Colonic mucosa (tissue), 4 donors: ENCODE measurements around the gene NDUFS7. TPM values are rescaled to one million over a fixed set of nuclear protein-coding genes. Genes with fewer than 3 reads are reported as not detected.

ENCODE experiments used
- DNase-seq: peaks from one replicate; pipeline ENCODE4 v3.0.0-alpha.2; 2020
- H3K27ac ChIP-seq: fragments of 200-600 bp; one replicate; pipeline ENCODE4 v1.8.0; 2021
- H3K27me3 ChIP-seq: fragments of 200-600 bp; one replicate; pipeline ENCODE4 v1.8.0; 2021
- H3K36me3 ChIP-seq: fragments of 200-600 bp; one replicate; pipeline ENCODE4 v1.8.0; 2021
- H3K4me1 ChIP-seq: fragments of 200-600 bp; one replicate; pipeline ENCODE4 v1.8.0; 2021; ENCODE audit warnings: mild to moderate bottlenecking
- H3K4me3 ChIP-seq: fragments of 200-600 bp; one replicate; pipeline ENCODE4 v1.8.0; 2021
- H3K9ac ChIP-seq, 2 donors: one replicate each; pipeline ENCODE4 v1.7.0; 2013; ENCODE audit warnings: control low read depth in 2 of 2, low read depth in 2 of 2, low read length in 2 of 2
- H3K9me3 ChIP-seq: fragments of 200-600 bp; one replicate; pipeline ENCODE4 v1.8.0; 2021
- intact Hi-C: fragments of 100-400 bp; cut with DNase I; formaldehyde crosslinking; loops from one replicate; pipeline ENCODE4 v1.14.1; 2022
- total RNA-seq, 2 donors: library from RNA; stranded (reverse); fragmentation: NEBNext Ultra II Directional in 1 of 2; extraction: Animal tissue kit (Norgen Biotek cat#: 25700) in 1 of 2; gene quantifications; one replicate each; pipeline ENCODE4 v1.2.1, GENCODE V29; 2021
- TF ChIP-seq, protein P1 (sequence below): fragments of 200-600 bp; IDR thresholded peaks from one replicate; pipeline ENCODE4 v1.8.0; 2022; ENCODE audit warnings: antibody characterized with exemption, mild to moderate bottlenecking
- donor health status: healthy.
- donor health status: DM: no; HTN: no; CAD: no.
- donor health status: DM: no; HTN: no; CAD: no.

Gene NDUFS7
- total RNA-seq, 2 donors from 2014 or later = 192 to 244 TPM

DNA sequence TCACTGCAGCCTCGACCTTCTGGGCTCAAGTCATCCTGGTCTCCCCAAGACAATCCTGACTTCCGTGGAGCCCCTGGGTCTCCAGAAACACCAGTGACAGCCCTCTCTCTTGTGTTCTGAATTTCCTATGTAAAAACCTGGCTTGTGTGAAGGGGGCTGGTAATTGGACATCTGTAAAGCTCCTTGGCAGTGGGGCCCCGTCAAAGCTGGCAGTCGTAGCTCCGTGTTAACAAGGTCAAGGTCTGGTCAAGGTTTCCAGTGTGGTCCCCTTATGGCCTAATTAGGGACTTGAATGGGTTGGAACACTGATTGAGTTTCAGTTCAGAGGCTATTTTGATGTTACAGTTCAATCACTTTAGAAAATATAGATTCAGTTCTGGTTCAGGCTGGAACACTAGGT lies 32.8 kb upstream of the NDUFS7 start:
- no peak for DNase-seq
- intact Hi-C loops = no loop called here
- no peaks in the 10 kb centered on the region for H3K4me1 ChIP-seq
- H3K27me3 ChIP-seq = no peaks in the 10 kb centered on the region
- no peak overlapping the region for H3K27ac ChIP-seq
- H3K4me3 ChIP-seq = no peak overlapping the region
- no peaks in the 10 kb centered on the region for H3K36me3 ChIP-seq
- no peak overlapping the region for H3K9ac ChIP-seq
- H3K9me3 ChIP-seq = no peaks in the 10 kb centered on the region
- TF ChIP-seq, protein P1, sequence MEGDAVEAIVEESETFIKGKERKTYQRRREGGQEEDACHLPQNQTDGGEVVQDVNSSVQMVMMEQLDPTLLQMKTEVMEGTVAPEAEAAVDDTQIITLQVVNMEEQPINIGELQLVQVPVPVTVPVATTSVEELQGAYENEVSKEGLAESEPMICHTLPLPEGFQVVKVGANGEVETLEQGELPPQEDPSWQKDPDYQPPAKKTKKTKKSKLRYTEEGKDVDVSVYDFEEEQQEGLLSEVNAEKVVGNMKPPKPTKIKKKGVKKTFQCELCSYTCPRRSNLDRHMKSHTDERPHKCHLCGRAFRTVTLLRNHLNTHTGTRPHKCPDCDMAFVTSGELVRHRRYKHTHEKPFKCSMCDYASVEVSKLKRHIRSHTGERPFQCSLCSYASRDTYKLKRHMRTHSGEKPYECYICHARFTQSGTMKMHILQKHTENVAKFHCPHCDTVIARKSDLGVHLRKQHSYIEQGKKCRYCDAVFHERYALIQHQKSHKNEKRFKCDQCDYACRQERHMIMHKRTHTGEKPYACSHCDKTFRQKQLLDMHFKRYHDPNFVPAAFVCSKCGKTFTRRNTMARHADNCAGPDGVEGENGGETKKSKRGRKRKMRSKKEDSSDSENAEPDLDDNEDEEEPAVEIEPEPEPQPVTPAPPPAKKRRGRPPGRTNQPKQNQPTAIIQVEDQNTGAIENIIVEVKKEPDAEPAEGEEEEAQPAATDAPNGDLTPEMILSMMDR = no peak

DNA sequence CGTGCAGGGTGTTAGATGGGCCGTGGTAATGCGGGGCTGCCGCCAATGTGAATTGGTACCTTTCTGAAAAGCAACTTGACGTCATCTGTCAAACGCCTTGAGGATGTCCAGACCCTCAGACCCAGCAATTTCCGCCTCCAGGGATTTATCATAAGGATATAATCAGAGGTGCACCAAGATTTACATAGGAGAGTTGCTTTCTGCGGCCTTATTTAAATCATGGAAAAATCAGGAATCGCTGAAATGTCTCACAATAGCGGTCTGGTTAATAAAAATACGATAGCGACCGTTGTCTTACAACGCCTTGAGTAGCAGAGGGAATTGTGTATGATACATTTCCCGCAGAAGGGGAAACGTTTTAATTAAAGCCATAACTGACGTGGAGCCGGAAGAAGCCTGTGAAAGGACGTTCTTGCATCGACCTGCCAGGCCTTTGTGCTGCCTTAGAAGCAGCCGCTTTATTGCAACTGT lies 32.3 kb upstream of the NDUFS7 start:
- no peaks in the 10 kb centered on the region for H3K9me3 ChIP-seq
- H3K27ac ChIP-seq = no peak overlapping the region
- H3K27me3 ChIP-seq = no peaks in the 10 kb centered on the region
- no peak overlapping the region for H3K9ac ChIP-seq
- TF ChIP-seq, protein P1 = no peak
- no peak overlapping the region for H3K4me3 ChIP-seq
- no peaks in the 10 kb centered on the region for H3K36me3 ChIP-seq
- no peak for DNase-seq
- H3K4me1 ChIP-seq = no peaks in the 10 kb centered on the region
- intact Hi-C loops = no loop called here

DNA sequence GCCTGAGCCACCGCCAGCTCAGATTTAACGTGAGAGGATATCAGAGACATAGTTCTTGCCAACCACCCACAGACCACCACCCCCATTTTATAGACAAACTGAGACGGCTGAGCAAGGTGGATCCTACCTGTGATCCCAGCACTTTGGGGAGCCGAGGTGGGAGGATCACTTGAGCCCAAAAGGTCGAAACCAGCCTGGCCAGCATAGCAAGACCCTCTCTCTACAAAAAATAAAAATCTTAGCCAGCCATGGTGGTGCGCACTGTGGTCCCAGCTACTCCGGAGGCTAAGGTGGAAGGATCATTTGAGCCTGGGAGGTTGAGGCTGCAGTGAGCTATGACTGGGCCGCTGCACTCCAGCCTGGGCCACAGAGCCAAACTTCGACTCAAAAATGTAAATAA lies 30.6 kb upstream of the NDUFS7 start:
- Histone ChIP-seq H3K9me3 (no peaks in the 10 kb centered on the region), H3K4me3 (no peak overlapping the region), H3K9ac (no peak overlapping the region), H3K36me3 (no peaks in the 10 kb centered on the region), H3K4me1 (no peaks in the 10 kb centered on the region), H3K27me3 (no peaks in the 10 kb centered on the region), H3K27ac (no peak overlapping the region)
- no peak for DNase-seq
- intact Hi-C loops = no loop called here
- TF ChIP-seq, protein P1 = no peak

DNA sequence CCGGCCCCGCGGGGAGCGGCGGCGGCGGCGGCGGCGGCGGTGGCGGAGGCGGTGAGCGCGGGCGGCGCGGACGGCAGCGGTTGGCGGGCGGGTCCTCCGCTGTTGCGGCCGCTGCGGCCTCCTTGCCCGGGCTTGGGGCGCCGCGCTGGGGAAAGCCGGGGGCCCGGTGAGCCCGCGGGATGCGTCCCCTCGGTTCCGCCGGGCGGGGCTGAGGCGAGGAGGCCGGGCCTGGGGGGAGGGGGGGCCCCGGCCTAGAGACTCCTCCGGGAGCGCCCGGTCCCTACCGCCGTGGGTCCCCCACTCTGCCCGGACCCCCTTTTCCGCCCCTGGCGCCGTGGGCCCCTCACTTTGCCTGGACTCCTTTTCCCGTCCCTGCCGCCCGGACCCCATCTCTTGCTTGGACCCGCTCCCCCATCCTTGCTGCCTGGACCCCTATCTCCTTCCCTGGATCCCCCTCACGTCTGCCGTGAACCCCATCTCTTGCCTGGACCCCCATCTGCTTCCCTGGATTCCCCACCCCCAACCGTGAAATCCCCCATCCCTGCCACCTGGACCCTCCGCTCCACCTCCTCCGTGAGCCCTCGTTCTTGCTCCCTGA lies 28.6 kb upstream of the NDUFS7 start:
- intact Hi-C loops = loop anchor here (5.0 kb wide), 1 partner anchor 73 kb away; no protein-coding TSS in a partner anchor

DNA sequence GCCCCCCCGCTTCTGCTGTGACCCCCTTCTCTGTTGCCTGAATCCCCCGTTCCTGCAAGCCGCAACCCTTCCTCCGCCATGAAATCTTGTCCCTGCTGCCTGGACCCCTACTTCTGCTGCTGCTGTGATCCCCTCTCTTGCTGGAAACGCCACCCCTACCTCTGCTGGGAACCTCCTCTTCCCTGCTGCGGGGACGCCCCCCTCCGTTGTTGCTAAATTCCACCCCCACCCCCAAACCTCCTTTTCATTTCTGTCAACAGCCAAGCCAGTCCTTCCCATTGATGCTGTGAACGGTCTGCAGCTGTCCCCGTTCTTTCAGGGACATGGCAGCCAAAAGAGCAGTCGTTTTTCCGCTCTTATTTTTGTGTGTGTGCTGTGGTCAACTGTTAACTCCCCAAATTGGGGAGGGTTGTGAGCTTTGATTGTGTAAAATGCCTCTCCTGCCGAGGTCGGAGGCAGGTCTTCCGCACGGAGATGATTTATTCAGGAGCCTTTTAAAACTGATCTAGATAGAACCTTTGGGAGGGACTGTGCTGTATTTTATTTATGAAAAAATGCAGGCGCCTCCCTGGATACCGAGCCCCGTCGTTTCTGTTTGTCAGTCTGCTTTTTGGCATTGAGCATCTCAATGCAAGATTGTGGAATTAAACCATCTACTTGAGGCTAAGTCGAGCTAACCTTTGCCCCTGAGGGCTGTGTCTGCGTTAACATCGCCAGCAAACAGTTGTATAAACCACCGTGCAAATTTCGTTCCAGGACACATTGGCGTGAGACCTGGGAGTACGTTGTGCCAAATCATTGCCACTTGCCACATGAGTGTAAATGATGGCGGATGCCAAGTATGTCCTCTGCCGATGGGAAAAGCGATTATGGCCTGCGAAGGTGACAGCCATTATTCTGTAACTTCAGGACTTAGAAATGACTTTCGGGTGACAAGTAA lies 27.9 kb upstream of the NDUFS7 start:
- Histone ChIP-seq H3K9ac (peak overlapping the region; percentile 81 to 84), H3K9me3 (no peaks in the 10 kb centered on the region), H3K4me3 (peak overlapping the region; percentile 86), H3K27me3 (no peaks in the 10 kb centered on the region), H3K4me1 (no peaks in the 10 kb centered on the region), H3K36me3 (no peaks in the 10 kb centered on the region), H3K27ac (peak overlapping the region; percentile 13)
- intact Hi-C loops = loop anchor here (5.0 kb wide), 1 partner anchor 74 kb away; no protein-coding TSS in a partner anchor
- peak; percentile 64 for DNase-seq
- TF ChIP-seq, protein P1 = no peak

More for the DNA sequence above, 28.6 kb upstream of the NDUFS7 start:
- TF ChIP-seq, protein P1 = no peak
- H3K9ac ChIP-seq = peak overlapping the region; percentile 81 to 84
- H3K36me3 ChIP-seq = no peaks in the 10 kb centered on the region
- no peaks in the 10 kb centered on the region for H3K27me3 ChIP-seq
- H3K27ac ChIP-seq = peak overlapping the region; percentile 77
- no peak for DNase-seq
- H3K9me3 ChIP-seq = no peaks in the 10 kb centered on the region
- H3K4me3 ChIP-seq = peak overlapping the region; percentile 86
- H3K4me1 ChIP-seq = no peaks in the 10 kb centered on the region
